Measurements from ENCODE around the gene LAIR2.
A peak's percentile ranks its signal among the peaks of the same experiment; 100 is the strongest.
"Not testable (repeated sequence)": the region's sequence is repeated elsewhere in the genome, so short reads cannot be mapped to it uniquely, and the experiment has no call there.

LAIR2 gene

GRCh38 chr19:54464630-54465425, 37.8 kb upstream of the LAIR2 start:
- DNase-seq, result peak in 13 of 14 donors; percentile 15 to 86 (median 68)

DNA sequence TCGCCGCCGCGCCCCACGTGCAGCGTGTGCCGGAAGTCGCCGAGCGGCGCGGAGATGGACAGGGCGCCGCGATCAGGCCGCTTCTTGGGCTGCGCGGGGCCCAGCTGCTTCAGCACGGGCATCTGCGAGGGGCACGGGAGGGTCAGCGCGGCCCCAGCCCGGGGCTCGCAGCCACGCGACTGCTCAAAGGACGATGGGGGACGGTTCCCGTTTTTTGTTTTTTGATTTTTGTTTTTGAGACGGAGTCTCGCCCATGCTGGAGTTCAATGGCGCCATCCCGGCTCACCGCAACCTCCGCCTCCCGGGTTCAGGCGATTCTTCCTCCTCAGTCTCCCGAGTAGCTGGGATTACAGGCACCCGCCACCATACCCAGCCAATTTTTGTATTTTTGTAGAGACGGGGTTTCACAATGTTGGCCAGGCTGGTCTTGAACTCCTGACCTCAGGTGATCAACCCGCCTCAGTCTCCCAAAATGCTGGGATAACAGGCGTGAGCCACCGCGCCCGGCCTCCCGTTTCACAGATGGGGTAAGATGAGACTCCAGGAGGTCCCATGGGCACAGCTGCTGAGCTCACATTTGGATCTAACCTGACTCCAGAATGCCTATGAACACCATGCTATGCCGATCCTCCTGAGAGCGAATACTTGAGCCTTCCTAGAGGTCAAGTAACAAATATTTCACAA, 37.1 kb upstream of the LAIR2 start:
- no peak for DNase-seq

- DNase-seq, result not testable (repeated sequence)
These were observed 36.5 kb upstream of the LAIR2 start for GRCh38 chr19:54466110-54466480.

DNA sequence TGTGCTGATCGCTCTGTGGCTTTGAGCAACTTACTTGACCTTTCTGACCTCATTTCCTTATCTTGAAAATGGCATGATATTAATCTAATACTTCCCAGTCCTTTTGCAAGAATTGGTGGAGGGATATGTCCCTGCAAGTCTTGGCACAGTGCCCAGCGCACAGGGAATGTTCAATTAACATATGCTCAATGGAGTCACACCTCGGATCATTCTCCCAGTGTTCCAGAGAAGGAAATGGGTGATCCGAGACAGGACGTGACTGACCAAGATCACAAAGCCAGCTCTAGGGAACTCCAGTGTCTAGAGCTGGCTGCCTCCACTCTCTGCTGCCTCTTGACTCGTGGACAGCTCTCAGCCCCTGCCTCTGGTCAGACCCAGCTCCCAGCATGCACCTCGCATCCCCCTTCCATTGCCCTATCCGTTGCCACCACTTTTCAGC, 33.1 kb upstream of the LAIR2 start:
- DNase-seq, result no peak

GRCh38 chr19:54470276-54470887, 32.2 kb upstream of the LAIR2 start:
- DNase-seq, result no peak

DNA sequence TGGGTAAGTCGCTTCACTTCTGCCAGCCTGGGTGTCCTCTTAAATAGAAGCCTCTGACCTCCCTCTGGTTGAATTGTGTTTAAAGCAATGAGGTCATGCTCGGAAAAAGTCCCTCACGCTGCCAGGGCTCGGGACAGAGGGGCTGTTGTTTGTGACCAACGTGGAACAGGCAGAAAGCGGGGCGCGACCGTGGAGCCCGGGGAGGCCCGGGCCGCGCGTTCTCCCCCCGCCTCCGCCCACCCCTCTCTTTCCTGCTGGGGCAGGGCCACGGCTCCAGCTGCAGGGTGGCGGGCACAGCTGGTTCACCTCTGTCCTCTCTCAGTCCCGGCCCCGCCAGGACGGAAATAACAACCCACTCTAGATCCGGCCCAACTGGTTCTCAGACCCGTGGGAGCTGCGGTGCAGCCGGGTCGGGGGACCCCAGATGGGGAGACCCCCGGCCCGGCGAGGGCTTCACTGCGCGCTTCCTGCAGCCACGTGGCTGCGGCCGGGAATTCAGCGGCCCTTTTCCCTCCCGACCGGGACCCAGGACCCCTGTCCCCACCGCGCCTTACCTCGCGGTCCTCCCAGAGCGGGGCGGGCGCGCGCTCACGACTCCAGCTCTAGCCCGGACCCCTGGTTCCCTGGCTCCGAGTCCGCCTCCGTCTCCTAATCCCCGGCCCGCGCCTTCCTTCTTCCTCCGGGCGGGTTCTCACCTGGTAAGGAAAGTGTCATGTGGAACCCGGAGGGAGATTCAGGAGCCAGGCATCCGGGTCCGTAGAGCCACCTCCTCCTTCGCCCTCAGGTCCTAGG, 31.4 kb upstream of the LAIR2 start:
- peak in 6 of 14 donors; percentile 17 to 43 (median 26) for DNase-seq

- DNase-seq, result peak in 1 of 14 donors; percentile 8
These were observed 29.4 kb upstream of the LAIR2 start, which contains the start of gene CDC42EP5 for GRCh38 chr19:54473071-54473891. Gene CDC42EP5 (minus strand): TSS chr19:54473296. CDS start chr19:54465547, 7,749 bp downstream.

- no peak for DNase-seq
These were observed 28.7 kb upstream of the LAIR2 start for GRCh38 chr19:54473892-54474372.

GRCh38 chr19:54475706-54476105, 26.9 kb upstream of the LAIR2 start:
- no peak for DNase-seq

GRCh38 chr19:54477650-54478049, 25.0 kb upstream of the LAIR2 start:
- DNase-seq, result no peak

DNA sequence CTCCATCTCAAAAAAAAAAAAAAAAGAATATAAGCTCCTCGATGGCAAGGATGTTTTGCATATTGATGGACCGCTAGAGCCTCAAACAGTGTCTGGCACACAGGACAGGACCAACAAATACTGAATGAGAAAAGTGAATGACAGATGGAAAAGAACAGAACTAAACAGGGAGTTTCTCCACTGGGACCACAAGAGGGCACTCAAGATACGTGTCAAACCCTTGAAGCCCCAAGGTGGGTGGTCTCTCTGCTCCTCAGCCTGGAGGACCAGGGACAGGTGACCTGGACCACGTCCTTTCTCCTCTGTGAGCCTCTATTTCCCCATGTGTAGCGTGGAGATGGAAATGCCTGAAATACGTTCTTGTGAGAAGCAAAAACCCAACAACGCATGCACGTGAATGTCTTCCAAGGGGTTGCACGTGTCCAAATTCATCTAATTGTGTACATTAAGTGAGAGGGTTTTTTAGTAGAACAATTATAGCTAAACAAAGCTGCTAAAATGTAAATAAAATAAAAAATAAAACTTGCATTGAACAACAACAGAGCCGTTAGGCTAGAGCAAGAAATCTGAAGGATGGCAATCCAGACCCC, 23.9 kb upstream of the LAIR2 start:
- DNase-seq, result peak in 1 of 14 donors; percentile 4

DNA sequence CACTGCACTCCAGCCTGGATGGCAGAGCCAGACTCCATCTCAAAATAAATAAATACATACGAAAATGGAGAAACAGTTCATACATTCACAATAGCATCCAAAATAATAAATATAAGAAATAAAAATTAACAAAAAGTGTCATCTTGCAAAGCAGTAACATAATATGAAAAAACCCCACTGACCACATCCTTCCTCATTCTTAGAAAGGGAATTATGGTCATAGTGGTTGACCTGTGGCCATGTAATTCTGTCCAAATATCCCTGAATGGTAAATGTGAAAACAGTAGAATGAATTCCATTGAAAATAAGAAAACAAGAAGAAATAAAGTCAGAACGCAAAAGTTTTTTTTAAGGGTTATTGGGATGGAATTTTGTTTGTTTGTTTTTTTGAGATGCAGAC, 22.6 kb upstream of the LAIR2 start:
- no peak for DNase-seq

GRCh38 chr19:54481326-54481930, 21.2 kb upstream of the LAIR2 start:
- peak in 3 of 14 donors; percentile 1 to 18 (median 10) for DNase-seq

- DNase-seq, result no peak
These were observed 19.7 kb upstream of the LAIR2 start for GRCh38 chr19:54482889-54483288.

DNA sequence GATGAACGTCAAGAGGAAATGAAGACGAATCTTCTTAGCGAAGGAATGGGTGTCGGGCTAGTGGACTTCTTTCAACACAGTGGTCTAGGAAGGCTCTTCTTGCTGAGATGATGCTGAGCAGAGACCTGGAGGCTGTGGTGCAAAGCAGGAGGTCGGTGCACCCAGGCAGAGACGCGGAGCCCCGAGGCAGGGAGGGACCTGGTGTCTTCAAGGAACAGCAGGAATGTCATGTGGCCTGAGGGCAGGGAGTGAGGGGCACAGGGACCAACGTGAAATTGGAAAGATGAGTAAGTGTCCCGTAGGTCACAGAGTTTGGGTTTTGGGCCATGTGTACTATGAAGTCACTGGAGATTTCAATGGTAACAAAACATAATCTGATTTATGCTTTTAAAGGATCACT, 18.2 kb upstream of the LAIR2 start:
- no peak for DNase-seq

DNA sequence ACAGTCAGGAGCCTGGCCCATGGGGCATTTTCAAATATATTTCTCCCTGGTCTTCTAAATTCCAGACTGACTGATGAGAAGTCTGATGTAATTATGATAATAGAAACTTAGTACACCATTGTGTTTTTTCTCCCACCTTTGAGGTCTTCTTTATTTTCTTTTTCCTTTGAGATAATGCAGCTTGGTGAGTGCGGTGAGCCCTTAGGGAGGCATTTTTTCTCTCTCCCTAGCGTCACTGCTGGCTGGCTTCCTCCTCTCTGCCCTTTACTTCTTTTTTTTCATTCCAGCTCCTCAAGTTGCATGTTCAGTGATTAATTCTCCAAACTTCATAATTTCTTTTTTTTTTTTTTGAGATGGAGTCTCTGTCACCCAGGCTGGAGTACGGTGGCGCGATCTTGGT, 16.8 kb upstream of the LAIR2 start:
- no peak for DNase-seq

GRCh38 chr19:54489341-54489740, 13.3 kb upstream of the LAIR2 start:
- no peak for DNase-seq

DNA sequence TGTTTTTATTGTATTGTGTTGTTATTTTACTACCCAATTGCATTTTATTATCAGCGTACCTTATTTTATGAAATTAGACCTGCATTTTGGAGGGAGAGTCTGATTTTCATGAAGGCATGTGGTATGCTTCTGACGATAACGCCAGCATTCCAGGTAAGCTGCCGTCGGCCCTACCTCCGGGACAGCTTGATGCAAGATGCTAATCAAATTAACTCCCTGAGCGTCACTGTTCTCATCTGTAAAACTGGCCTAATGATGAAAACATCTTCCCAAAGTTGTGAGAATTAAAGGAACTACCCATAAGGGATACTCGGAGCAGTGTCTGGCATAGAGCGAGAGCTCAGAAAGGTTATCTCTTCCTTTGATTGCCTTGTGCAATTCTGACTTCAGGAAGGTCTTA, 12.9 kb upstream of the LAIR2 start:
- no peak for DNase-seq

GRCh38 chr19:54492568-54492967, 10.1 kb upstream of the LAIR2 start:
- DNase-seq, result no peak

DNA sequence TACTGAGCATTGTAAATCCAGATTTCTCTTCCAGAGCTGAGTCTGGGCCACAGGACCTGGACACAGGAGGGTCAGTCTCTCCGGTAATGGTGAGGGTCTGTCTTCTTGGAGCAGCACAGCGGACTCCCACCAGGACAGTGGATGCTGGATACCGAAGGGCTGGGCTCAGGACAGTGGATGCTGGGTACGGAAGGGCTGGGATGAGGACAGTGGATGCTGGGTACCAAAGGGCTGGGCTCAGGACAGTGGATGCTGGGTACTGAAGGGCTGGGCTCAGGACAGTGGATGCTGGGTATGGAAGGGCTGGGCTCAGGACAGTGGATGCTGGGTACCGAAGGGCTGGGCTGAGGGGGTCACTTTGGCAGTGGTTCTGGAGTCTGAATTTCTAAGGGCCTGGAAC, 9.6 kb upstream of the LAIR2 start:
- DNase-seq, result not testable (repeated sequence)
